HL-60 (cell line): Measurements from ENCODE around the gene SGCA.

Source experiments
- POLR2AphosphoS5 ChIP-seq: IDR thresholded peaks from 2 replicates; pipeline ENCODE4 v1.6.1; 2012; ENCODE audit warnings: low read depth
- SPI1 ChIP-seq: IDR thresholded peaks from 2 replicates; pipeline ENCODE4 v1.6.1; 2012; ENCODE audit warnings: low read depth, mild to moderate bottlenecking, borderline replicate concordance
- TF ChIP-seq, protein P1 (sequence below): IDR thresholded peaks from one replicate; pipeline ENCODE4 v1.5.1; 2011; ENCODE audit warnings: low read length, control low read depth, inconsistent platforms; ENCODE audit not compliant: insufficient read depth
- TF ChIP-seq, protein P2 (sequence below): IDR thresholded peaks from 2 replicates; pipeline ENCODE4 v1.6.1; 2012; ENCODE audit warnings: low read depth; ENCODE audit not compliant: insufficient replicate concordance

DNA sequence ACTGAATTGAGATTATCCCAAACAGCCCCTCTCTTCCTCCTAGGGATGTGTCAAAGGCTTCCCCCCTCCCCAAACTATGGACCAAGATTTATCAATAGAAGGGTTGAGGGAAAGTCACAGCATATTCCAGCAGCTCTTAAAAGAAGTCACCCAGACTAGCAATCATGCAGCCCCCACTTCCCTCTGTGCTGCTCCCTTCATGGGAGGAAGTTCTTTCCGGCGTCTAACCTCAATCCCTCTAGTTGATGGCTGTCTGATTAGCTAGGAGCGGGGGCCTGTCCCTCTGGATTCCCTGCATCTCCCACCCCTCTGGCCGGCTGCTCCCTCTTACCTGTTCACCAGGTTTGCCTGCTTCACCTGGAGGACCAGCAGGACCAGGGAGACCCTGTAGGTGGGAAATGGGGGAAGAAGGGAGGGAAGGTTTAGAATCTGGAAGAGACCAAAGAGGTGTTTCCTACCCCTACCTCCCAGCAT lies 26.4 kb downstream of the SGCA start:
- TF ChIP-seq, protein P1, sequence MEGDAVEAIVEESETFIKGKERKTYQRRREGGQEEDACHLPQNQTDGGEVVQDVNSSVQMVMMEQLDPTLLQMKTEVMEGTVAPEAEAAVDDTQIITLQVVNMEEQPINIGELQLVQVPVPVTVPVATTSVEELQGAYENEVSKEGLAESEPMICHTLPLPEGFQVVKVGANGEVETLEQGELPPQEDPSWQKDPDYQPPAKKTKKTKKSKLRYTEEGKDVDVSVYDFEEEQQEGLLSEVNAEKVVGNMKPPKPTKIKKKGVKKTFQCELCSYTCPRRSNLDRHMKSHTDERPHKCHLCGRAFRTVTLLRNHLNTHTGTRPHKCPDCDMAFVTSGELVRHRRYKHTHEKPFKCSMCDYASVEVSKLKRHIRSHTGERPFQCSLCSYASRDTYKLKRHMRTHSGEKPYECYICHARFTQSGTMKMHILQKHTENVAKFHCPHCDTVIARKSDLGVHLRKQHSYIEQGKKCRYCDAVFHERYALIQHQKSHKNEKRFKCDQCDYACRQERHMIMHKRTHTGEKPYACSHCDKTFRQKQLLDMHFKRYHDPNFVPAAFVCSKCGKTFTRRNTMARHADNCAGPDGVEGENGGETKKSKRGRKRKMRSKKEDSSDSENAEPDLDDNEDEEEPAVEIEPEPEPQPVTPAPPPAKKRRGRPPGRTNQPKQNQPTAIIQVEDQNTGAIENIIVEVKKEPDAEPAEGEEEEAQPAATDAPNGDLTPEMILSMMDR, result no peak
- TF ChIP-seq, protein P2, sequence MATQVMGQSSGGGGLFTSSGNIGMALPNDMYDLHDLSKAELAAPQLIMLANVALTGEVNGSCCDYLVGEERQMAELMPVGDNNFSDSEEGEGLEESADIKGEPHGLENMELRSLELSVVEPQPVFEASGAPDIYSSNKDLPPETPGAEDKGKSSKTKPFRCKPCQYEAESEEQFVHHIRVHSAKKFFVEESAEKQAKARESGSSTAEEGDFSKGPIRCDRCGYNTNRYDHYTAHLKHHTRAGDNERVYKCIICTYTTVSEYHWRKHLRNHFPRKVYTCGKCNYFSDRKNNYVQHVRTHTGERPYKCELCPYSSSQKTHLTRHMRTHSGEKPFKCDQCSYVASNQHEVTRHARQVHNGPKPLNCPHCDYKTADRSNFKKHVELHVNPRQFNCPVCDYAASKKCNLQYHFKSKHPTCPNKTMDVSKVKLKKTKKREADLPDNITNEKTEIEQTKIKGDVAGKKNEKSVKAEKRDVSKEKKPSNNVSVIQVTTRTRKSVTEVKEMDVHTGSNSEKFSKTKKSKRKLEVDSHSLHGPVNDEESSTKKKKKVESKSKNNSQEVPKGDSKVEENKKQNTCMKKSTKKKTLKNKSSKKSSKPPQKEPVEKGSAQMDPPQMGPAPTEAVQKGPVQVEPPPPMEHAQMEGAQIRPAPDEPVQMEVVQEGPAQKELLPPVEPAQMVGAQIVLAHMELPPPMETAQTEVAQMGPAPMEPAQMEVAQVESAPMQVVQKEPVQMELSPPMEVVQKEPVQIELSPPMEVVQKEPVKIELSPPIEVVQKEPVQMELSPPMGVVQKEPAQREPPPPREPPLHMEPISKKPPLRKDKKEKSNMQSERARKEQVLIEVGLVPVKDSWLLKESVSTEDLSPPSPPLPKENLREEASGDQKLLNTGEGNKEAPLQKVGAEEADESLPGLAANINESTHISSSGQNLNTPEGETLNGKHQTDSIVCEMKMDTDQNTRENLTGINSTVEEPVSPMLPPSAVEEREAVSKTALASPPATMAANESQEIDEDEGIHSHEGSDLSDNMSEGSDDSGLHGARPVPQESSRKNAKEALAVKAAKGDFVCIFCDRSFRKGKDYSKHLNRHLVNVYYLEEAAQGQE, result no peak
- TF ChIP-seq POLR2AphosphoS5 (no peak), SPI1 (no peak)
